H1 (cell line): ENCODE data around the gene VWA7. TPM values are rescaled to one million over a fixed set of nuclear protein-coding genes. Genes with fewer than 3 reads are reported as not detected.

Source experiments
- ATF3 ChIP-seq: IDR thresholded peaks from 2 replicates; pipeline ENCODE4 v1.6.1; 2011; ENCODE audit warnings: low read depth, mild to moderate bottlenecking, low read length; ENCODE audit not compliant: insufficient read depth
- CHD1 ChIP-seq: IDR thresholded peaks from 2 replicates; pipeline ENCODE4 v1.6.1; 2012; ENCODE audit warnings: low read depth, low read length, improper control_type of control experiment
- CHD7 ChIP-seq: fragments of 300-600 bp; sonication (generic); IDR thresholded peaks from 2 replicates; pipeline ENCODE4 v1.7.1; 2012; ENCODE audit warnings: low read length, moderate library complexity, mild to moderate bottlenecking, inconsistent platforms; ENCODE audit not compliant: insufficient replicate concordance
- CREB1 ChIP-seq: IDR thresholded peaks from 2 replicates; pipeline ENCODE4 v1.6.1; 2012; ENCODE audit warnings: inconsistent platforms
- CTBP2 ChIP-seq: IDR thresholded peaks from 2 replicates; pipeline ENCODE4 v1.7.0; 2011; ENCODE audit warnings: borderline replicate concordance, mild to moderate bottlenecking, moderate library complexity, mixed read lengths, low read length; ENCODE audit not compliant: insufficient read depth, insufficient read length
- EP300 ChIP-seq, 2 experiments: IDR thresholded peaks; 1 replicate in 1 of 2; 2 replicates in 1 of 2; pipeline ENCODE4 v1.6.1; 2011 to 2012; ENCODE audit warnings: low read depth in 2 of 2, low read length in 2 of 2, mild to moderate bottlenecking in 2 of 2, borderline replicate concordance in 1 of 2, inconsistent platforms in 1 of 2, moderate library complexity in 1 of 2
- EZH2 ChIP-seq: fragments of 200-600 bp; sonication (generic); IDR thresholded peaks from 2 replicates; pipeline ENCODE4 v1.7.1; 2012; ENCODE audit warnings: low read depth, mild to moderate bottlenecking, moderate library complexity, low read length, inconsistent platforms; ENCODE audit not compliant: severe bottlenecking
- SIX5 ChIP-seq: IDR thresholded peaks from 2 replicates; pipeline ENCODE4 v1.6.1; 2011; ENCODE audit warnings: mild to moderate bottlenecking, low read depth, low read length
- SRF ChIP-seq: IDR thresholded peaks from 2 replicates; pipeline ENCODE4 v1.6.1; 2011; ENCODE audit warnings: mild to moderate bottlenecking, low read depth, low read length, moderate library complexity
- polyA plus RNA-seq, 7 experiments: library from polyadenylated mRNA; depleted of rRNA in 3 of 7; stranded (reverse) in 5 of 7; unstranded in 2 of 7; fragments of >200 nt in 5 of 7; fragments of 200-250 nt in 2 of 7; gene quantifications; 1 replicate in 5 of 7; 2 replicates in 1 of 7; 4 replicates in 1 of 7; pipeline versions ENCODE4 v1.2.1 to v1.2.3, GENCODE V29; 2011 to 2013; ENCODE audit warnings: missing spikeins in 2 of 7, mixed read lengths in 2 of 7
- total RNA-seq: library from RNA; stranded (reverse); fragmentation: NEBNext Ultra II Directional; extraction: Animal tissue kit (Norgen Biotek cat#: 25700); gene quantifications from 2 replicates; pipeline ENCODE4 v1.2.1, GENCODE V29; 2021

The VWA7 gene
- total and polyA plus RNA-seq, 2 of the 8 experiments (the other 6 are each of a cell fraction or from before 2014, with no cell fraction given) = 0.82 to 2.1 TPM

GRCh38 chr6:31736021-31736767, 40.9 kb downstream of the VWA7 start, which contains the start of gene CLIC1 (continued):
- TF ChIP-seq ATF3 (no peak), SRF (no peak), CHD1 (no peak), SIX5 (no peak), CTBP2 (no peak), EP300 (IDR thresholded peaks at IDR 0.05; ENCODE audit: borderline replicate concordance in 1 of 2, low read depth in 2 of 2, low read length in 2 of 2) (no peak), CHD7 (no peak), CREB1 (no peak), EZH2 (no peak)
